ENCODE results near the gene RIBC2.

DNA sequence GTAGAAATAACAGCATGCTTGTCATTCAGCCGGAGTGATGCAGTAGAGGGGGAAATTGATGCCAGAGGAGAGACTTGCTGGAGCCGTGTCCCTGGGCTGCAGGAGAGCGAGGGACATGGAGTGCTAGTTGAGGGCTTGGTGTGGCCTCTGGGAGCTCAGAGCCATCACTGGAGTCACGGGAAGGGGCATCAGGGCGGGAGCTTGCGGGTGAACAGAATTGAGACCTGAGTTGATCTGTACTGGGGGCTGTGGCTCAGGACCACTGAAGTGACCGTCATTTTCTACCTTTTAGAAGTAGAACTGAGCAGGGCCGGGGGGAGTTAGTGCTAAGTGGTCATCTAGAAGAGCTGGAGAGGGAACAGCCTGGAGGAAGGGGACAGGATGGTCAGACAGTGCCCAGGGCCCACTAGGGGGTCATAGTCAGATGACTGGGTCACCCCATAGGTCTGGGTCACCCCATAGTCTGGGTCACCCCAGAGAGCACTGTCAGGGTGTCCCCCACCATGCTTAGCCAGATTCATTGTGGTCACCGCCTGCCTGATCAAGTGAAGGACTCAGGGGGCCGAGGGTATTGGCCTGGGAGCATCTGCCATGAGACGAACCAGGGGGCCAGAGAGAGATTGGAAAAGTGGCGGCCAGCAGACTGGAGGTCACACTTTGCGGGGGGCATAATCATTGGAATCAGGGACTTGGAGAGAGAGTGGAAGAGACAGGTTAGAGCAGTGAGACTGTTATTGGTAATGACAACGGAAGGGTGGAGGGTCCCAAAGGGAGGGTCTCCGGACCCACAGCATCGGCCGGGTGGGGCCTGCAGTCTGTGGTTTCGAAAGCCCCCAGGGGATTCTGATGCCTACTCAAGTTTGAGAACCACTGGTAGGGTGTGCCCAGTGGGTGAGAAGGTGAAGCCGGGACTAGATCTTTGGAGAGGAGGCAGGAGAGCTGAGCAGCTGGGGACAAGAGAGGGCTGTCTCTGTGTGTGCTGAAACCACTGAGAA is 15.2 kb downstream of the RIBC2 start:
- TF ChIP-seq CTCF (conservative IDR thresholded peaks at IDR 0.05; ENCODE audit: low read depth, low read length) (no peak), FOS (IDR thresholded peaks at IDR 0.05; ENCODE audit: low read depth, low read length) (no peak), RFX5 (IDR thresholded peaks at IDR 0.05; ENCODE audit: low read depth, low read length) (no peak), SMC3 (IDR thresholded peaks at IDR 0.05; ENCODE audit: low read depth, low read length) (no peak), CEBPB (IDR thresholded peaks at IDR 0.05; ENCODE audit: low read depth, low read length) (no peak), POLR2A (IDR thresholded peaks at IDR 0.05; ENCODE audit: low read depth, low read length) (no peak)

All from IMR-90 (cell line).